Liver (tissue), 3 donors: ENCODE measurements around the gene CHL1.

Experiments used
- GABPA ChIP-seq, 2 donors: IDR thresholded peaks in 1 of 2; conservative IDR thresholded peaks in 1 of 2; 2 replicates each; pipeline ENCODE4 v1.6.1; 2016; ENCODE audit warnings: antibody characterized with exemption in 2 of 2, mild to moderate bottlenecking in 1 of 2, moderate library complexity in 1 of 2
- SP1 ChIP-seq: IDR thresholded peaks from 2 replicates; pipeline ENCODE4 v1.6.1; 2018; ENCODE audit warnings: antibody characterized with exemption, mild to moderate bottlenecking
- TF ChIP-seq, protein P1 (sequence below): fragments of 150-350 bp; IDR thresholded peaks from 2 replicates; pipeline ENCODE4 v1.5.1; 2017; ENCODE audit warnings: improper control_type of control experiment, low read depth, low read length; ENCODE audit not compliant: missing input control
- donor health status: healthy.
- donor health status: healthy.

DNA sequence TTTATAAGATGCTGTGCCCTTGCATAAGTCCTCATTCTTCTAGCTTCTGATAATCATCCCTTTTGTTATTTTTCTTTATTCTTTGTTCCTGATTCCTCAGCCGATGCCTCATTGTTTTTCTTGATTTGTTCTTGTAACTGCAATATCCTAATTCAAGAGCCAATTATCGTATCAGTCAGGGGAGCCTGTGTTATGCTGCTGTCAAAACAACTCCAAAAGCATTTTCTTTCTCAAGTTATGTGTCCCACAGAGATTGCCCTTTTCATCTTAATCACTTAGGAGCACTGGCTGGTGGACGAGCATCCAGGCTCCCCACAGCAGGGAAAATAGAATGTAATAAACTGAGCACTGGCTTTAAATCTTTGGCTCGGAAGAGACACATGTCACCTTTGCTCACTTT lies 207.3 kb downstream of the CHL1 start:
- no peak for TF ChIP-seq GABPA (IDR thresholded peaks at IDR 0.05 in 1 of 2, conservative IDR thresholded peaks at IDR 0.05 in 1 of 2)
- TF ChIP-seq, protein P1, sequence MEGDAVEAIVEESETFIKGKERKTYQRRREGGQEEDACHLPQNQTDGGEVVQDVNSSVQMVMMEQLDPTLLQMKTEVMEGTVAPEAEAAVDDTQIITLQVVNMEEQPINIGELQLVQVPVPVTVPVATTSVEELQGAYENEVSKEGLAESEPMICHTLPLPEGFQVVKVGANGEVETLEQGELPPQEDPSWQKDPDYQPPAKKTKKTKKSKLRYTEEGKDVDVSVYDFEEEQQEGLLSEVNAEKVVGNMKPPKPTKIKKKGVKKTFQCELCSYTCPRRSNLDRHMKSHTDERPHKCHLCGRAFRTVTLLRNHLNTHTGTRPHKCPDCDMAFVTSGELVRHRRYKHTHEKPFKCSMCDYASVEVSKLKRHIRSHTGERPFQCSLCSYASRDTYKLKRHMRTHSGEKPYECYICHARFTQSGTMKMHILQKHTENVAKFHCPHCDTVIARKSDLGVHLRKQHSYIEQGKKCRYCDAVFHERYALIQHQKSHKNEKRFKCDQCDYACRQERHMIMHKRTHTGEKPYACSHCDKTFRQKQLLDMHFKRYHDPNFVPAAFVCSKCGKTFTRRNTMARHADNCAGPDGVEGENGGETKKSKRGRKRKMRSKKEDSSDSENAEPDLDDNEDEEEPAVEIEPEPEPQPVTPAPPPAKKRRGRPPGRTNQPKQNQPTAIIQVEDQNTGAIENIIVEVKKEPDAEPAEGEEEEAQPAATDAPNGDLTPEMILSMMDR, result no peak
- TF ChIP-seq SP1, result no peak
